ENCODE data around the gene MRAP2.
A peak's percentile ranks its signal among the peaks of the same experiment; 100 is the strongest.
"Not testable (repeated sequence)": the region's sequence is repeated elsewhere in the genome, so short reads cannot be mapped to it uniquely, and the experiment has no call there.

MRAP2 gene

GRCh38 chr6:84074988-84075781, 41.6 kb downstream of the MRAP2 start:
- TF ChIP-seq GATA1 (IDR thresholded peaks at IDR 0.05; ENCODE audit: low read depth, low read length), result no peak
- no peak for TF ChIP-seq POLR2A (IDR thresholded peaks at IDR 0.05; ENCODE audit: low read length)
- DNase-seq, result peak in 1 of 2 experiments; percentile 3

GRCh38 chr6:84077645-84078044, 44.1 kb downstream of the MRAP2 start:
- DNase-seq, result no peak
- no peak for TF ChIP-seq GATA1 (IDR thresholded peaks at IDR 0.05; ENCODE audit: low read depth, low read length)
- TF ChIP-seq POLR2A (IDR thresholded peaks at IDR 0.05; ENCODE audit: low read length), result no peak

GRCh38 chr6:84078335-84078734, 44.8 kb downstream of the MRAP2 start:
- TF ChIP-seq GATA1 (IDR thresholded peaks at IDR 0.05; ENCODE audit: low read depth, low read length), result no peak
- TF ChIP-seq POLR2A (IDR thresholded peaks at IDR 0.05; ENCODE audit: low read length), result no peak
- DNase-seq, result no peak

GRCh38 chr6:84081222-84081621, 47.6 kb downstream of the MRAP2 start:
- TF ChIP-seq GATA1 (IDR thresholded peaks at IDR 0.05; ENCODE audit: low read depth, low read length) (no peak), POLR2A (IDR thresholded peaks at IDR 0.05; ENCODE audit: low read length) (no peak)
- DNase-seq, result no peak

GRCh38 chr6:84082689-84083265, 49.2 kb downstream of the MRAP2 start:
- no peak for DNase-seq
- TF ChIP-seq POLR2A (IDR thresholded peaks at IDR 0.05; ENCODE audit: low read length) (no peak), GATA1 (IDR thresholded peaks at IDR 0.05; ENCODE audit: low read depth, low read length) (no peak)

- DNase-seq, result not testable (repeated sequence)
Measured at GRCh38 chr6:84084705-84085104, 51.1 kb downstream of the MRAP2 start.

GRCh38 chr6:84086056-84086455, 52.5 kb downstream of the MRAP2 start:
- no peak for DNase-seq
- TF ChIP-seq POLR2A (IDR thresholded peaks at IDR 0.05; ENCODE audit: low read length) (no peak), GATA1 (IDR thresholded peaks at IDR 0.05; ENCODE audit: low read depth, low read length) (no peak)

- no peak for TF ChIP-seq POLR2A (IDR thresholded peaks at IDR 0.05; ENCODE audit: low read length)
- no peak for TF ChIP-seq GATA1 (IDR thresholded peaks at IDR 0.05; ENCODE audit: low read depth, low read length)
- DNase-seq, result peak; percentile 41 to 88
Measured at GRCh38 chr6:84086545-84087429, 53.2 kb downstream of the MRAP2 start.

- no peak for DNase-seq
- no peak for TF ChIP-seq GATA1 (IDR thresholded peaks at IDR 0.05; ENCODE audit: low read depth, low read length)
- TF ChIP-seq POLR2A (IDR thresholded peaks at IDR 0.05; ENCODE audit: low read length), result no peak
Measured at GRCh38 chr6:84089081-84089480, 55.5 kb downstream of the MRAP2 start.

GRCh38 chr6:84089552-84089951, 56.0 kb downstream of the MRAP2 start:
- no peak for TF ChIP-seq POLR2A (IDR thresholded peaks at IDR 0.05; ENCODE audit: low read length)
- no peak for TF ChIP-seq GATA1 (IDR thresholded peaks at IDR 0.05; ENCODE audit: low read depth, low read length)
- DNase-seq, result no peak

- TF ChIP-seq GATA1 (IDR thresholded peaks at IDR 0.05; ENCODE audit: low read depth, low read length) (no peak), POLR2A (IDR thresholded peaks at IDR 0.05; ENCODE audit: low read length) (no peak)
- DNase-seq, result peak; percentile 56 to 71
Measured at GRCh38 chr6:84093441-84094435, 60.2 kb downstream of the MRAP2 start.

GRCh38 chr6:84095156-84095555, 61.6 kb downstream of the MRAP2 start:
- TF ChIP-seq POLR2A (IDR thresholded peaks at IDR 0.05; ENCODE audit: low read length), result no peak
- no peak for TF ChIP-seq GATA1 (IDR thresholded peaks at IDR 0.05; ENCODE audit: low read depth, low read length)
- no peak for DNase-seq

- TF ChIP-seq GATA1 (IDR thresholded peaks at IDR 0.05; ENCODE audit: low read depth, low read length) (no peak), POLR2A (IDR thresholded peaks at IDR 0.05; ENCODE audit: low read length) (no peak)
- no peak for DNase-seq
Measured at GRCh38 chr6:84103029-84103428, 69.5 kb downstream of the MRAP2 start.

- peak in 1 of 2 experiments; percentile 7 for DNase-seq
Measured at GRCh38 chr6:84105215-84105924, 71.8 kb downstream of the MRAP2 start.
